GM12873 (cell line): ENCODE data around the gene CALML4.

Experiments
- CTCF ChIP-seq: IDR thresholded peaks from 2 replicates; pipeline ENCODE4 v1.5.1; 2012; ENCODE audit warnings: low read depth, mild to moderate bottlenecking, moderate library complexity, low read length, control low read depth; ENCODE audit not compliant: insufficient read depth; ENCODE audit errors: missing control alignments

The CALML4 gene

GRCh38 chr15:68187559-68187958, 17.6 kb downstream of the CALML4 start:
- no peak for TF ChIP-seq CTCF

GRCh38 chr15:68186671-68187397, 18.3 kb downstream of the CALML4 start:
- TF ChIP-seq CTCF, result no peak

GRCh38 chr15:68184616-68185480, 20.3 kb downstream of the CALML4 start:
- TF ChIP-seq CTCF, result no peak

GRCh38 chr15:68183616-68184315, 21.4 kb downstream of the CALML4 start:
- no peak for TF ChIP-seq CTCF

GRCh38 chr15:68177742-68178141, 27.4 kb downstream of the CALML4 start:
- TF ChIP-seq CTCF, result no peak

GRCh38 chr15:68176601-68177000, 28.5 kb downstream of the CALML4 start:
- no peak for TF ChIP-seq CTCF

- TF ChIP-seq CTCF, result no peak
Observed at GRCh38 chr15:68175526-68175925, 29.6 kb downstream of the CALML4 start.
